ENCODE data around the gene EBLN2.

Gene EBLN2

GRCh38 chr3:73108750-73109149 lies 47.3 kb downstream of the EBLN2 start:
- no peak for DNase-seq

DNA sequence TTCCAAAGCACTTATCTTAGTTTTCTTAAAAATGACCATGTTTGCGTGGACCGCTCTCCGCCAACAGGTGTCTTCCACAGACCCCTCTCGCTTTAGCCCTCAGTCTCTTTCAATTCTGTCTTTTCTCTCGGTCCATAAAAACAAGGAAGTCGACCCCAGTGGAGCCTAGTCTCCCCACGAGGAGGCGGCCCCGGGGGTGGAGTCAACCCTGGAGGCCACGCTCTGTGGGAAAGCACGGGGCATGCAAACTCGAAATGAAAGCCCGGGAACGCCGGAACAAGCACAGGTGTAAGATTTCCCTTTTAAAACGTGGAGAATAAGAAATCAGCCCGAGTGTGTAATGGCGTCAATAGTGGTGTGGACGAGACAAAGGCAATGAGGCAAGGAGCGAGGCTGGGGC lies 49.1 kb downstream of the EBLN2 start:
- no peak for DNase-seq
